CD14-positive monocyte (primary cell): ENCODE results near the gene CHI3L2. TPM values are rescaled to one million over a fixed set of nuclear protein-coding genes. Genes with fewer than 3 reads are reported as not detected.

Experiments used
- DNase-seq, 3 donors: peaks; one replicate each; pipeline ENCODE4 v3.0.0-alpha.2; 2011 to 2022
- H2AFZ ChIP-seq: 2 replicates; pipeline ENCODE4 v1.6.0; 2012; ENCODE audit warnings: mild to moderate bottlenecking, low read depth, low read length, inconsistent platforms; ENCODE audit not compliant: insufficient read depth, poor library complexity, severe bottlenecking
- H3K27ac ChIP-seq, 2 donors: 1 replicate in 1 of 2; 2 replicates in 1 of 2; pipeline ENCODE4 v1.5.1; 2012 to 2013; ENCODE audit warnings: low read length in 2 of 2, control low read depth in 1 of 2, inconsistent platforms in 1 of 2, low read depth in 1 of 2, mild to moderate bottlenecking in 1 of 2
- H3K27me3 ChIP-seq, 2 donors: one replicate each; pipeline versions ENCODE4 v1.6.0 to v1.6.1; 2011 to 2013; ENCODE audit warnings: low read length in 2 of 2; ENCODE audit not compliant: control insufficient read depth in 2 of 2, insufficient read depth in 2 of 2
- H3K36me3 ChIP-seq, 2 donors: replicated peaks in 1 of 2; 1 replicate in 1 of 2; 2 replicates in 1 of 2; pipeline versions ENCODE4 v1.5.1 to v1.6.1; 2012 to 2013; ENCODE audit warnings: low read length in 2 of 2, control low read depth in 1 of 2, inconsistent platforms in 1 of 2, mild to moderate bottlenecking in 1 of 2; ENCODE audit not compliant: insufficient read depth in 2 of 2, control insufficient read depth in 1 of 2
- H3K4me1 ChIP-seq, 2 donors: 1 replicate in 1 of 2; 2 replicates in 1 of 2; pipeline versions ENCODE4 v1.5.1 to v1.6.1; 2012 to 2013; ENCODE audit warnings: low read length in 2 of 2, control low read depth in 1 of 2, inconsistent platforms in 1 of 2, mild to moderate bottlenecking in 1 of 2, moderate library complexity in 1 of 2; ENCODE audit not compliant: insufficient read depth in 2 of 2, control insufficient read depth in 1 of 2
- H3K4me2 ChIP-seq: replicated peaks from 2 replicates; pipeline ENCODE3; 2012; ENCODE audit warnings: low read length, moderate library complexity, mild to moderate bottlenecking; ENCODE audit not compliant: poor library complexity, severe bottlenecking; ENCODE audit errors: extremely low read depth
- H3K4me3 ChIP-seq, 3 experiments: fragments of 200-600 bp in 1 of 3; sonication (generic) in 1 of 3; replicated peaks in 1 of 3; 1 replicate in 2 of 3; 2 replicates in 1 of 3; pipeline ENCODE4 v1.5.1; 2011 to 2013; ENCODE audit warnings: low read length in 3 of 3, mild to moderate bottlenecking in 3 of 3, control low read depth in 2 of 3, low read depth in 2 of 3, inconsistent platforms in 1 of 3, moderate library complexity in 1 of 3
- H3K79me2 ChIP-seq: 2 replicates; pipeline ENCODE4 v1.6.0; 2012; ENCODE audit warnings: mild to moderate bottlenecking, control low read depth, inconsistent platforms, low read length, moderate library complexity; ENCODE audit not compliant: insufficient read depth
- H3K9ac ChIP-seq: 2 replicates; pipeline ENCODE4 v1.6.0; 2017; ENCODE audit warnings: low read length, mild to moderate bottlenecking; ENCODE audit not compliant: insufficient read depth, poor library complexity, severe bottlenecking
- H3K9me3 ChIP-seq, 2 donors: replicated peaks in 1 of 2; 1 replicate in 1 of 2; 2 replicates in 1 of 2; pipeline versions ENCODE4 v1.5.1 to v1.6.1; 2012 to 2013; ENCODE audit warnings: low read length in 2 of 2, control low read depth in 1 of 2; ENCODE audit not compliant: control insufficient read depth in 1 of 2, insufficient read depth in 1 of 2
- H4K20me1 ChIP-seq: 2 replicates; pipeline ENCODE4 v1.6.0; 2012; ENCODE audit warnings: mild to moderate bottlenecking, low read length, control low read depth, moderate library complexity; ENCODE audit not compliant: insufficient read depth
- H3K27ac Mint-ChIP-seq, 7 donors: one replicate each; pipeline ENCODE4 v1.8.0; 2020; ENCODE audit warnings: mild to moderate bottlenecking in 7 of 7, mixed read lengths in 7 of 7, moderate library complexity in 6 of 7, inconsistent platforms in 2 of 7
- H3K27me3 Mint-ChIP-seq, 3 donors: one replicate each; pipeline ENCODE4 v1.8.0; 2021 to 2022; ENCODE audit warnings: low read depth in 3 of 3, mild to moderate bottlenecking in 3 of 3, mixed read lengths in 3 of 3, moderate library complexity in 3 of 3, inconsistent platforms in 1 of 3
- H3K36me3 Mint-ChIP-seq, 2 donors: one replicate each; pipeline ENCODE4 v1.8.0; 2020; ENCODE audit warnings: mixed read lengths in 2 of 2, inconsistent platforms in 1 of 2, mild to moderate bottlenecking in 1 of 2
- H3K4me1 Mint-ChIP-seq: one replicate; pipeline ENCODE4 v1.8.0; 2020; ENCODE audit warnings: mild to moderate bottlenecking, mixed read lengths
- H3K4me3 Mint-ChIP-seq, 2 donors: one replicate each; pipeline ENCODE4 v1.8.0; 2020; ENCODE audit warnings: mild to moderate bottlenecking in 2 of 2, mixed read lengths in 2 of 2, moderate library complexity in 1 of 2
- H3K9me3 Mint-ChIP-seq, 7 donors: one replicate each; pipeline ENCODE4 v1.8.0; 2020 to 2022; ENCODE audit warnings: mixed read lengths in 7 of 7, mild to moderate bottlenecking in 6 of 7, moderate library complexity in 6 of 7, inconsistent platforms in 2 of 7
- CTCF ChIP-seq: fragments of 200-600 bp; IDR thresholded peaks from one replicate; pipeline ENCODE4 v1.8.0; 2022; ENCODE audit warnings: antibody characterized with exemption, mild to moderate bottlenecking
- WGBS: methylation state at CpG from one replicate; pipeline ENCODE4 v1.1.5; 2013; ENCODE audit warnings: missing lambda C conversion rate; ENCODE audit not compliant: insufficient coverage; 5-methylcytosine and 5-hydroxymethylcytosine counted together
- intact Hi-C, 2 donors: fragments of 100-400 bp; cut with micrococcal nuclease; formaldehyde crosslinking; loops; one replicate each; pipeline versions ENCODE4 v1.15.0 to v1.15.1; 2023
- polyA plus RNA-seq, 3 donors: library from polyadenylated mRNA; depleted of rRNA in 1 of 3; unstranded in 2 of 3; stranded (reverse) in 1 of 3; fragments of 300-500 nt in 2 of 3; fragments of >200 nt in 1 of 3; fragmentation: Illumina TruSeq in 2 of 3; gene quantifications; 1 replicate in 2 of 3; 2 replicates in 1 of 3; pipeline ENCODE4 v1.2.3, GENCODE V29; 2012 to 2021

Gene CHI3L2
- polyA plus RNA-seq, 3 donors = 1.2 to 9.9 (median 1.4) TPM

DNA sequence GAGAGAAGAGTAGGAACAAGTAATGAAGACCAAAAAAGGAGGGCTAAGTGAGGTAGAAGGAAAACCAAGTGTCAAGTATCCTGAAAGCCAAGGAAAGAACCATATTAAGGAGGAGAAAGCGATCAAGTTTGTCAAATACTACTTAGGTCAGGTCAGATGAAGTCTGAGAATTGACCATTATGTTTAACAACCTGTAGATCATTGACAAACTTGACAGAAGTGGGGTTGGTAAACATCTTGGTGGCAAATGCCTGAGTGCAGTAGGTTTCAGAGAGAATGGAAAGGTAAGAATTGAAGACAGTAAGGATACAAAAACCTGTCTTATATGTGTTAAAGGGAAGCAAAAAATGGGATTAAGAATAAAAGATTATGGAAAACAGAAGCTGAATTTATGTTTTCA is 59.4 kb downstream of the CHI3L2 start:
- Histone ChIP-seq H3K79me2 (no peaks in the 10 kb centered on the region), H3K27ac (no peak overlapping the region), H3K4me2 (no peak overlapping the region), H3K9ac (no peak overlapping the region), H3K4me3 (no peak overlapping the region), H3K36me3 (no peaks in the 10 kb centered on the region), H3K27me3 (peaks cover 0 to 4% of the 10 kb centered on the region in 2 donors), H3K9me3 (no peaks in the 10 kb centered on the region), H3K4me1 (no peaks in the 10 kb centered on the region), H2AFZ (no peak overlapping the region), H4K20me1 (no peaks in the 10 kb centered on the region)
- H3K9me3 Mint-ChIP-seq = peaks cover 0 to 5% (median 0%) of the 10 kb centered on the region in 7 donors
- H3K27ac Mint-ChIP-seq = no peak overlapping the region
- no peak for TF ChIP-seq CTCF
- WGBS = no CpG with 5 or more reads among the region's 1 CpG
- H3K4me1 Mint-ChIP-seq = no peaks in the 10 kb centered on the region
- no peak overlapping the region for H3K4me3 Mint-ChIP-seq
- DNase-seq = no peak
- H3K36me3 Mint-ChIP-seq = no peaks in the 10 kb centered on the region
- H3K27me3 Mint-ChIP-seq = peaks cover 0 to 5% (median 2%) of the 10 kb centered on the region in 3 donors
- intact Hi-C loops = no loop called here

DNA sequence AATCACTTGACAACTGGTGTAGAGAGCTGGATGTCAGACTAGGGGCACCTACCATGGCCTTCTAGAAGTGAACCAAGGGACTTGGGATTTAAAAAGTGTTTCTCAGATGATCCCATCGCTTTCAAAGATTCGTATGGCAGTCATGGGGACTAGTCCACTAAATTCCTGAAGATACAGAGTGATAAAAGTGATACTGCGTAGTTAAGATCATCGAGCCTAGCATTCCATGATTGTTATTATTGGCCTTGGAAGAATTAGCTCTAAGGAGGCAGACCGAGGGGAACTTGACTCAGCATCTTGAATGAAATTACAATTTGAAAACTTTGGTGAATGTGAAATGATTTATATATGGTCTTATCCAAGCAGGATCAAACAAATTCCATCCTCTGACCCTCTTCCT is 61.9 kb downstream of the CHI3L2 start:
- no peaks in the 10 kb centered on the region for H3K4me1 Mint-ChIP-seq
- intact Hi-C loops = no loop called here
- no peaks in the 10 kb centered on the region for H3K36me3 ChIP-seq
- no peak overlapping the region for H2AFZ ChIP-seq
- H3K4me3 Mint-ChIP-seq = no peak overlapping the region
- peaks cover 0 to 3% (median 2%) of the 10 kb centered on the region in 3 donors for H3K27me3 Mint-ChIP-seq
- DNase-seq = no peak
- 100% methylated on average over 1 of the region's 5 CpGs for WGBS
- H3K9me3 ChIP-seq = no peaks in the 10 kb centered on the region
- H3K27ac Mint-ChIP-seq = no peak overlapping the region
- H3K27ac ChIP-seq = no peak overlapping the region
- H3K9me3 Mint-ChIP-seq = peaks cover 0 to 5% (median 0%) of the 10 kb centered on the region in 7 donors
- peaks cover 0 to 4% of the 10 kb centered on the region in 2 donors for H3K27me3 ChIP-seq
- H3K79me2 ChIP-seq = no peaks in the 10 kb centered on the region
- H3K4me3 ChIP-seq = no peak overlapping the region
- H3K4me2 ChIP-seq = no peak overlapping the region
- no peaks in the 10 kb centered on the region for H4K20me1 ChIP-seq
- H3K4me1 ChIP-seq = no peaks in the 10 kb centered on the region
- no peak overlapping the region for H3K9ac ChIP-seq
- no peaks in the 10 kb centered on the region for H3K36me3 Mint-ChIP-seq
- no peak for TF ChIP-seq CTCF
